Measurements from ENCODE around the gene TBRG1.

- TF ChIP-seq CTCF (IDR thresholded peaks at IDR 0.05; ENCODE audit: control extremely low read depth in 1 of 3, insufficient read depth in 1 of 3, low read depth in 1 of 3, low read length in 3 of 3) (peak in 2 of 3 experiments; percentile 20 to 48; a peak in 3 of 4 replicates), SAP30 (IDR thresholded peaks at IDR 0.05; ENCODE audit: insufficient read depth, insufficient replicate concordance, low read length) (no peak), GABPA (IDR thresholded peaks at IDR 0.05; ENCODE audit: borderline replicate concordance, insufficient read depth, low read length) (no peak), EZH2 (IDR thresholded peaks at IDR 0.05; ENCODE audit: low read depth, low read length, severe bottlenecking) (no peak), MAFK (IDR thresholded peaks at IDR 0.05; ENCODE audit: low read depth, low read length) (no peak), NANOG (IDR thresholded peaks at IDR 0.05; ENCODE audit: insufficient read depth, low read depth, low read length, poor library complexity, severe bottlenecking) (no peak), SP1 (IDR thresholded peaks at IDR 0.05; ENCODE audit: low read depth, low read length) (no peak), CHD1 (IDR thresholded peaks at IDR 0.05; ENCODE audit: low read depth, low read length) (no peak), YY1 (IDR thresholded peaks at IDR 0.05; ENCODE audit: low read depth, low read length) (no peak)
These were observed 18.0 kb downstream of the TBRG1 start for GRCh38 chr11:124640666-124641065.

Measured in H1 (cell line).